HepG2 (cell line): ENCODE measurements around the gene SLC17A9. TPM values are rescaled to one million over a fixed set of nuclear protein-coding genes. Genes with fewer than 3 reads are reported as not detected.
A peak's percentile ranks its signal among the peaks of the same experiment; 100 is the strongest.

Experiments used
- CHD2 ChIP-seq: IDR thresholded peaks from 2 replicates; pipeline ENCODE4 v1.6.1; 2011; ENCODE audit warnings: low read depth, low read length, improper control_type of control experiment
- HNRNPH1 ChIP-seq: fragments of 200-400 bp; formaldehyde crosslinking; optimal IDR thresholded peaks from 2 replicates; pipeline ENCODE3; 2017; ENCODE audit warnings: mild to moderate bottlenecking, low read depth, low read length
- HNRNPL ChIP-seq: fragments of 200-400 bp; formaldehyde crosslinking; IDR thresholded peaks from 2 replicates; pipeline ENCODE4 v1.6.1; 2017; ENCODE audit warnings: mild to moderate bottlenecking, low read depth, low read length
- PRMT3 ChIP-seq: sonication (generic); formaldehyde crosslinking; IDR thresholded peaks from 2 replicates; pipeline ENCODE4 v1.8.1; 2022; ENCODE audit warnings: low read depth, mild to moderate bottlenecking, moderate library complexity, missing genetic modification reagents, borderline replicate concordance
- SMC3 ChIP-seq: IDR thresholded peaks from 2 replicates; pipeline ENCODE4 v1.6.1; 2011; ENCODE audit warnings: low read length, improper control_type of control experiment
- SNAI1 ChIP-seq: sonication (generic); formaldehyde crosslinking; IDR thresholded peaks from 2 replicates; pipeline ENCODE4 v1.5.0; 2020; ENCODE audit warnings: mild to moderate bottlenecking, missing genetic modification reagents, borderline replicate concordance
- TEAD2 ChIP-seq: sonication (generic); formaldehyde crosslinking; IDR thresholded peaks from 2 replicates; pipeline ENCODE4 v1.9.0; 2021; ENCODE audit warnings: missing genetic modification reagents
- TFDP1 ChIP-seq: IDR thresholded peaks from 2 replicates; pipeline ENCODE4 v1.6.1; 2016; ENCODE audit warnings: missing compliant biosample characterization, missing genetic modification reagents, borderline replicate concordance
- ZBTB42 ChIP-seq: sonication (generic); formaldehyde crosslinking; IDR thresholded peaks from 2 replicates; pipeline ENCODE4 v1.5.0; 2020; ENCODE audit warnings: mild to moderate bottlenecking, missing genetic modification reagents
- ZFP82 ChIP-seq: sonication (generic); formaldehyde crosslinking; IDR thresholded peaks from 2 replicates; pipeline ENCODE4 v1.5.1; 2020; ENCODE audit warnings: mild to moderate bottlenecking, missing genetic modification reagents, borderline replicate concordance
- ZNF124 ChIP-seq: sonication (generic); formaldehyde crosslinking; IDR thresholded peaks from 2 replicates; pipeline ENCODE4 v1.4.0; 2020; ENCODE audit warnings: missing genetic modification reagents
- ZNF234 ChIP-seq: sonication (generic); formaldehyde crosslinking; conservative IDR thresholded peaks from 2 replicates; pipeline ENCODE4 v1.5.1; 2020; ENCODE audit warnings: mild to moderate bottlenecking, missing genetic modification reagents
- ZNF414 ChIP-seq: sonication (generic); formaldehyde crosslinking; IDR thresholded peaks from 2 replicates; pipeline ENCODE4 v1.5.0; 2020; ENCODE audit warnings: missing genetic modification reagents
- ZNF792 ChIP-seq: IDR thresholded peaks from 2 replicates; pipeline ENCODE4 v1.6.1; 2016
- ZSCAN30 ChIP-seq: sonication (generic); formaldehyde crosslinking; IDR thresholded peaks from 2 replicates; pipeline ENCODE4 v1.5.0; 2020; ENCODE audit warnings: mild to moderate bottlenecking, missing genetic modification reagents
- polyA plus RNA-seq, 8 experiments: library from polyadenylated mRNA; depleted of rRNA in 3 of 8; stranded (reverse) in 7 of 8; unstranded in 1 of 8; fragments of >200 nt; fragmentation: Illumina TruSeq in 4 of 8; extraction: Trizol in 4 of 8; gene quantifications; 2 replicates each; pipeline versions ENCODE4 v1.2.1 to v1.2.3, GENCODE V29; 2011 to 2016; ENCODE audit warnings: low read depth in 4 of 8, missing spikeins in 1 of 8, mixed read lengths in 1 of 8; ENCODE audit not compliant: insufficient read depth in 1 of 8
- total RNA-seq, 5 experiments: library from RNA; depleted of rRNA; stranded (reverse); fragments of >200 nt; fragmentation: Illumina TruSeq; extraction: Trizol; gene quantifications; 2 replicates each; pipeline ENCODE4 v1.2.3, GENCODE V29; 2016; ENCODE audit warnings: low read depth in 1 of 5
- TF ChIP-seq, protein P1 (sequence below): sonication (generic); formaldehyde crosslinking; IDR thresholded peaks from 2 replicates; pipeline ENCODE4 v1.5.1; 2020; ENCODE audit warnings: mild to moderate bottlenecking, missing genetic modification reagents, borderline replicate concordance
- TF ChIP-seq, protein P2 (sequence below): sonication (generic); formaldehyde crosslinking; IDR thresholded peaks from 2 replicates; pipeline ENCODE4 v1.9.0; 2021; ENCODE audit warnings: missing genetic modification reagents, borderline replicate concordance
- TF ChIP-seq, protein P3 (sequence below): sonication (generic); formaldehyde crosslinking; IDR thresholded peaks from 2 replicates; pipeline ENCODE4 v1.4.0; 2020; ENCODE audit warnings: missing genetic modification reagents

Gene SLC17A9
- total and polyA plus RNA-seq, 2 of the 13 experiments (the other 11 are each of a cell fraction or from before 2014, with no cell fraction given), result 110 to 191 TPM

DNA sequence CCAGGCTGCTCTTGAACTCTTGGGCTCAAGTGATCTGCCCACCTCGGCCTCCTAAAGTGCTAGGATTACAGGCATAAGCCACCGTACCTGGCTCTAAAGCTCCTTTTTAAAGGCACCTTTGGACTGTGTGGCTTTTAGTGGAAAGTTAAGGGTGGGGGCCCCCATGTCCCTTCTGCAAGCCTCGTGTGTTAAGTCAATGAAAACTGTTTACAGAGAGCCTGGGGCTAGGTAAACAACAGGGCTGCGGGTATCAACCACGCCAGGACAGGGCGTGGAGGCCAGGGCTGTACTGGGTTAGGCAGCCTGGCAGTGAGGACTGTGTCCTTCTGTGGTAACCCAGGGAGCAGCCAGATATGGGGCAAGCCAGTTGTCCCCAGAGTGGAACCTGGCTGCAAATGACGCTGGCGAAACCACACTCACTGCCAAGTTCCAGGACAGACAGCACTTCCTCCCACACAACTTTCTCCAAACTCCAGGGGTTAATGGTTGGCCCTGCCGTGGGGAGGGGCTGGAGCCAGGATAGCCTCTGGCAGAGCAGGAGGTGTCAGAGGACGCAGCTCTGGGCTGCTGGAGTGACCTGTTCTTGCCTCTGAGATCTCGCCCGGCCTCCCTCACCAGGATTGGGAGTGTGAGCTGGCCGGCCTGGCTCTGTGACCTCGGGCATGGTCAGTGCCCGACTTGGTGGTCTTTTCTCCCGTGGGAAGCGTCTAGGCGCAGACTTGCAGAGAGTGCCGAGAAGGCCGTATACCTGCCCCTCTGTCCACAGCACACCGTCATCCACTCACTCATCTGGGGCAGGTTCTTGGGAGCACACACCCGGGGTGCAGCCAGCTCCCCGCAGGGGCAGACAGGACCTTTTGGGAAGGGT lies 3.2 kb downstream of the SLC17A9 start (continued):
- TF ChIP-seq, protein P1, sequence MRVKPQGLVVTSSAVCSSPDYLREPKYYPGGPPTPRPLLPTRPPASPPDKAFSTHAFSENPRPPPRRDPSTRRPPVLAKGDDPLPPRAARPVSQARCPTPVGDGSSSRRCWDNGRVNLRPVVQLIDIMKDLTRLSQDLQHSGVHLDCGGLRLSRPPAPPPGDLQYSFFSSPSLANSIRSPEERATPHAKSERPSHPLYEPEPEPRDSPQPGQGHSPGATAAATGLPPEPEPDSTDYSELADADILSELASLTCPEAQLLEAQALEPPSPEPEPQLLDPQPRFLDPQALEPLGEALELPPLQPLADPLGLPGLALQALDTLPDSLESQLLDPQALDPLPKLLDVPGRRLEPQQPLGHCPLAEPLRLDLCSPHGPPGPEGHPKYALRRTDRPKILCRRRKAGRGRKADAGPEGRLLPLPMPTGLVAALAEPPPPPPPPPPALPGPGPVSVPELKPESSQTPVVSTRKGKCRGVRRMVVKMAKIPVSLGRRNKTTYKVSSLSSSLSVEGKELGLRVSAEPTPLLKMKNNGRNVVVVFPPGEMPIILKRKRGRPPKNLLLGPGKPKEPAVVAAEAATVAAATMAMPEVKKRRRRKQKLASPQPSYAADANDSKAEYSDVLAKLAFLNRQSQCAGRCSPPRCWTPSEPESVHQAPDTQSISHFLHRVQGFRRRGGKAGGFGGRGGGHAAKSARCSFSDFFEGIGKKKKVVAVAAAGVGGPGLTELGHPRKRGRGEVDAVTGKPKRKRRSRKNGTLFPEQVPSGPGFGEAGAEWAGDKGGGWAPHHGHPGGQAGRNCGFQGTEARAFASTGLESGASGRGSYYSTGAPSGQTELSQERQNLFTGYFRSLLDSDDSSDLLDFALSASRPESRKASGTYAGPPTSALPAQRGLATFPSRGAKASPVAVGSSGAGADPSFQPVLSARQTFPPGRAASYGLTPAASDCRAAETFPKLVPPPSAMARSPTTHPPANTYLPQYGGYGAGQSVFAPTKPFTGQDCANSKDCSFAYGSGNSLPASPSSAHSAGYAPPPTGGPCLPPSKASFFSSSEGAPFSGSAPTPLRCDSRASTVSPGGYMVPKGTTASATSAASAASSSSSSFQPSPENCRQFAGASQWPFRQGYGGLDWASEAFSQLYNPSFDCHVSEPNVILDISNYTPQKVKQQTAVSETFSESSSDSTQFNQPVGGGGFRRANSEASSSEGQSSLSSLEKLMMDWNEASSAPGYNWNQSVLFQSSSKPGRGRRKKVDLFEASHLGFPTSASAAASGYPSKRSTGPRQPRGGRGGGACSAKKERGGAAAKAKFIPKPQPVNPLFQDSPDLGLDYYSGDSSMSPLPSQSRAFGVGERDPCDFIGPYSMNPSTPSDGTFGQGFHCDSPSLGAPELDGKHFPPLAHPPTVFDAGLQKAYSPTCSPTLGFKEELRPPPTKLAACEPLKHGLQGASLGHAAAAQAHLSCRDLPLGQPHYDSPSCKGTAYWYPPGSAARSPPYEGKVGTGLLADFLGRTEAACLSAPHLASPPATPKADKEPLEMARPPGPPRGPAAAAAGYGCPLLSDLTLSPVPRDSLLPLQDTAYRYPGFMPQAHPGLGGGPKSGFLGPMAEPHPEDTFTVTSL, result peak; percentile 96; the same call in 1 of the 2 replicates
- TF ChIP-seq HNRNPH1 (peak; percentile 34), ZNF234 (CRISPR knock-in tag) (no peak), PRMT3 (CRISPR knock-in tag) (peak; percentile 80; the same call in 1 of the 2 replicates), TEAD2 (no peak), ZNF792 (CRISPR knock-in tag) (peak; percentile 98), ZNF124 (CRISPR knock-in tag) (peak; percentile 91; the same call in 1 of the 2 replicates), ZSCAN30 (CRISPR knock-in tag) (no peak), HNRNPL (peak; percentile 89), TFDP1 (CRISPR knock-in tag) (peak; percentile 80; the same call in 1 of the 2 replicates), SMC3 (no peak; the same call in 1 of the 2 replicates), ZBTB42 (CRISPR knock-in tag) (no peak), CHD2 (peak; percentile 30; the same call in 1 of the 2 replicates), ZFP82 (CRISPR knock-in tag) (0 out of 2 replicates have a peak, but pooled peaks have one; percentile 65), ZNF414 (CRISPR knock-in tag) (peak; percentile 98), SNAI1 (CRISPR knock-in tag) (0 out of 2 replicates have a peak, but pooled peaks have one; percentile 72)
- TF ChIP-seq, protein P2, sequence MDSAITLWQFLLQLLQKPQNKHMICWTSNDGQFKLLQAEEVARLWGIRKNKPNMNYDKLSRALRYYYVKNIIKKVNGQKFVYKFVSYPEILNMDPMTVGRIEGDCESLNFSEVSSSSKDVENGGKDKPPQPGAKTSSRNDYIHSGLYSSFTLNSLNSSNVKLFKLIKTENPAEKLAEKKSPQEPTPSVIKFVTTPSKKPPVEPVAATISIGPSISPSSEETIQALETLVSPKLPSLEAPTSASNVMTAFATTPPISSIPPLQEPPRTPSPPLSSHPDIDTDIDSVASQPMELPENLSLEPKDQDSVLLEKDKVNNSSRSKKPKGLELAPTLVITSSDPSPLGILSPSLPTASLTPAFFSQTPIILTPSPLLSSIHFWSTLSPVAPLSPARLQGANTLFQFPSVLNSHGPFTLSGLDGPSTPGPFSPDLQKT (CRISPR knock-in tag), result no peak
- TF ChIP-seq, protein P3, sequence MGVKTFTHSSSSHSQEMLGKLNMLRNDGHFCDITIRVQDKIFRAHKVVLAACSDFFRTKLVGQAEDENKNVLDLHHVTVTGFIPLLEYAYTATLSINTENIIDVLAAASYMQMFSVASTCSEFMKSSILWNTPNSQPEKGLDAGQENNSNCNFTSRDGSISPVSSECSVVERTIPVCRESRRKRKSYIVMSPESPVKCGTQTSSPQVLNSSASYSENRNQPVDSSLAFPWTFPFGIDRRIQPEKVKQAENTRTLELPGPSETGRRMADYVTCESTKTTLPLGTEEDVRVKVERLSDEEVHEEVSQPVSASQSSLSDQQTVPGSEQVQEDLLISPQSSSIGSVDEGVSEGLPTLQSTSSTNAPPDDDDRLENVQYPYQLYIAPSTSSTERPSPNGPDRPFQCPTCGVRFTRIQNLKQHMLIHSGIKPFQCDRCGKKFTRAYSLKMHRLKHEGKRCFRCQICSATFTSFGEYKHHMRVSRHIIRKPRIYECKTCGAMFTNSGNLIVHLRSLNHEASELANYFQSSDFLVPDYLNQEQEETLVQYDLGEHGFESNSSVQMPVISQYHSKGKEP (CRISPR knock-in tag), result 0 out of 2 replicates have a peak, but pooled peaks have one; percentile 20
